Measurements from ENCODE around the gene TRIM41.

The TRIM41 gene

GRCh38 chr5:181236954-181237641 lies 14.0 kb downstream of the TRIM41 start:
- no peak for DNase-seq (ENCODE audit: low read depth, low spot score)
- no peak for TF ChIP-seq CTCF (IDR thresholded peaks at IDR 0.05; ENCODE audit: insufficient read depth, low read length, missing control alignments)
- ChIA-PET POLR2A (interaction anchor here (1.2 to 3.4 kb wide), 2 partner anchors 13 to 53 kb away, joined by 4 to 40 read pairs; partner anchors contain the start of gene TRIM41), CTCF (no interaction called here)
- no peak overlapping the region for H3K4me3 ChIP-seq (ENCODE audit: low read depth, low read length)

GRCh38 chr5:181237729-181238385 lies 14.8 kb downstream of the TRIM41 start:
- H3K4me3 ChIP-seq (ENCODE audit: low read depth, low read length): no peak overlapping the region
- ChIA-PET CTCF (no interaction called here), POLR2A (interaction anchor here (0.7 to 1.2 kb wide), 3 partner anchors 8 to 53 kb away, joined by 3 to 4 read pairs (median 3); no protein-coding TSS in a partner anchor)
- TF ChIP-seq CTCF (IDR thresholded peaks at IDR 0.05; ENCODE audit: insufficient read depth, low read length, missing control alignments): no peak
- DNase-seq (ENCODE audit: low read depth, low spot score): no peak

- ChIA-PET CTCF (interaction anchor here (1.3 to 1.5 kb wide), 2 partner anchors 8 to 9 kb away, joined by 3 to 4 read pairs; no protein-coding TSS in a partner anchor), POLR2A (interaction anchor here (0.8 to 1.1 kb wide), 4 partner anchors 10 to 17 kb away, joined by 3 to 4 read pairs (median 3); partner anchors contain the start of gene TRIM41)
- no peak overlapping the region for H3K4me3 ChIP-seq (ENCODE audit: low read depth, low read length)
- TF ChIP-seq CTCF (IDR thresholded peaks at IDR 0.05; ENCODE audit: insufficient read depth, low read length, missing control alignments): no peak
- no peak for DNase-seq (ENCODE audit: low read depth, low spot score)
Measured at GRCh38 chr5:181239062-181239663, 16.1 kb downstream of the TRIM41 start.

GRCh38 chr5:181241393-181241975 lies 18.4 kb downstream of the TRIM41 start:
- ChIA-PET CTCF (interaction anchor here (0.9 to 2.0 kb wide), 2 partner anchors 16 to 57 kb away, joined by 3 to 5 read pairs; no protein-coding TSS in a partner anchor), POLR2A (interaction anchor here (0.8 to 1.2 kb wide), 2 partner anchors 19 to 50 kb away, joined by 3 read pairs; no protein-coding TSS in a partner anchor)
- TF ChIP-seq CTCF (IDR thresholded peaks at IDR 0.05; ENCODE audit: insufficient read depth, low read length, missing control alignments): no peak
- peak overlapping the region; percentile 98 for H3K4me3 ChIP-seq (ENCODE audit: low read depth, low read length)
- DNase-seq (ENCODE audit: low read depth, low spot score): peak; percentile 40

GRCh38 chr5:181242031-181242451 lies 19.0 kb downstream of the TRIM41 start:
- no peak for TF ChIP-seq CTCF (IDR thresholded peaks at IDR 0.05; ENCODE audit: insufficient read depth, low read length, missing control alignments)
- DNase-seq (ENCODE audit: low read depth, low spot score): no peak
- peak overlapping the region; percentile 98 for H3K4me3 ChIP-seq (ENCODE audit: low read depth, low read length)
- ChIA-PET POLR2A (interaction anchor here (2.4 kb wide), 1 partner anchor 50 kb away, joined by 12 read pairs; no protein-coding TSS in a partner anchor), CTCF (interaction anchor here (0.9 kb wide), 1 partner anchor 57 kb away, joined by 3 read pairs; no protein-coding TSS in a partner anchor)

Data from AG04449 (cell line).